HEK293T (cell line): ENCODE measurements around the gene TRAT1.

Source experiments
- ARNT ChIP-seq: fragments of 450-650 bp; IDR thresholded peaks from 2 replicates; pipeline ENCODE4 v1.6.1; 2017; ENCODE audit warnings: mild to moderate bottlenecking
- BHLHE40 ChIP-seq: fragments of 450-650 bp; IDR thresholded peaks from 2 replicates; pipeline ENCODE4 v1.6.1; 2016; ENCODE audit warnings: mild to moderate bottlenecking, moderate library complexity, borderline replicate concordance
- ELF4 ChIP-seq: fragments of 450-650 bp; IDR thresholded peaks from 2 replicates; pipeline ENCODE4 v1.6.1; 2017; ENCODE audit warnings: antibody characterized with exemption
- FOXM1 ChIP-seq: fragments of 450-650 bp; IDR thresholded peaks from 2 replicates; pipeline ENCODE4 v1.6.1; 2017; ENCODE audit warnings: mild to moderate bottlenecking, borderline replicate concordance
- LEF1 ChIP-seq: fragments of 450-650 bp; IDR thresholded peaks from 2 replicates; pipeline ENCODE4 v1.6.1; 2017; ENCODE audit warnings: mild to moderate bottlenecking, borderline replicate concordance
- SP1 ChIP-seq: fragments of 450-650 bp; IDR thresholded peaks from 2 replicates; pipeline ENCODE4 v1.6.1; 2017
- SUZ12 ChIP-seq: fragments of 450-650 bp; IDR thresholded peaks from 2 replicates; pipeline ENCODE4 v1.6.1; 2016; ENCODE audit warnings: mild to moderate bottlenecking
- ZNF384 ChIP-seq: fragments of 450-650 bp; IDR thresholded peaks from 2 replicates; pipeline ENCODE4 v1.6.1; 2016

DNA sequence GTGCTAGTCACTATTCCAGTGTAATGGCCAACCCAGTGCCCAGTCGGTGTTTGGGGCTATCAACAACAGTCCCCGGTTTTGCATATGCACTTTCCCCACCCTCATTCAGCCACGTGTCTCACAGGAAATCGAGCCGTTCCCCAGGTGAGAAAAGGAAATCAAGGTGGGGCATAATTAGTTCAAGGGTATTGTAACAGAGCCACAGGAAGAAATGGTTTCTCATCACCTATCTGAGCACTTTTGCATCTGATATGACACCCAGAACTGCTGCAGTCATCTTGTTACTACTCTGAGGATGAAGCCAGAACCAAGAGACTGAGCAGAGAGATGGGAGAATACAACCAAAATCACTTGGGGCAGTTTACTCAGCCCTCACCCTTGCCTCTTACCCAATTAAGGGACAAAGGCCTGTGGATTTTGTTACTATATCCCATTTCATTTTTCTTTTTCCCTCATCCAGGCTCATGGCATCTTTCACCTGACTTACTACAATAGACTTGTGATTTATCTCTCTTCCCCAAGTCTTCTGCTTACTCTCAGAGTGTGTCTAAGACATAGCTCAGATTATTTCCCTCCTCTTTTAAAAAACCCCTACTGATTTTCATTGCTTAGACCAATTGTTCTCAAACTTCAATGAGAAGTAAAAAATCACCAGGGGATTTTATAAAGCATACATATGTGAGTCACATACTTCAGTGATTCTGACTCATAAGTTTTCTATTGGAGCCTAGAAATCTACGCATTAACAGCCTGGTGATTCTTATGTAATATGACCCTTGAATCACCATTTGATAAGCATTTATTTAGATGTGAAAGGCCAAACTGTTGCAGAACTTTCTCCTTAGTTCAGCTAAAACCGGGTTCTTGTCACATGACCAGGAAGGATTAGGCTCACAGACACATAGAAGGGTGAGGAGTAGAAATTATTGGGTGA, 40.5 kb downstream of the TRAT1 start:
- TF ChIP-seq LEF1 (no peak), SUZ12 (no peak), BHLHE40 (no peak), ELF4 (no peak), FOXM1 (no peak), ZNF384 (no peak), ARNT (no peak), SP1 (no peak)
